ENCODE measurements around the gene TAS2R19.

DNA sequence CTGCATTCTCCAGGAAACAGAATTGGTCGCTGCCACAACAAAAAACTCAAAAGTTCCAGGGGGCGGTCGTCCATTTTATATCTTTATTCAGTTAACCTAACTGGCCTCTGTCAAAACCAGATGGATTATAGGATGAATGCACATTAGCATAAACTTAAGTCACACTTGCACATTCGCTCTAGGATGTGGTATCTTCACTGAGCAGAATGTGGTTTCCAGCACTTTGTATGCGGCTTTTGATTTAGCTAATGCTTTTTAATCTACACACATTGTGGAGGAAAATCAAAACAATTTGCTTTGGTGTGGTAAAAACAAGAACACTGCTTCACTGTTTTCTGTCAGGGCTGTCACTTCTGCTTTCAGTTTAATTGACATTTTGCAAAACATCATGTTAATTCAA lies 40.2 kb downstream of the TAS2R19 start:
- TF ChIP-seq, protein P1, sequence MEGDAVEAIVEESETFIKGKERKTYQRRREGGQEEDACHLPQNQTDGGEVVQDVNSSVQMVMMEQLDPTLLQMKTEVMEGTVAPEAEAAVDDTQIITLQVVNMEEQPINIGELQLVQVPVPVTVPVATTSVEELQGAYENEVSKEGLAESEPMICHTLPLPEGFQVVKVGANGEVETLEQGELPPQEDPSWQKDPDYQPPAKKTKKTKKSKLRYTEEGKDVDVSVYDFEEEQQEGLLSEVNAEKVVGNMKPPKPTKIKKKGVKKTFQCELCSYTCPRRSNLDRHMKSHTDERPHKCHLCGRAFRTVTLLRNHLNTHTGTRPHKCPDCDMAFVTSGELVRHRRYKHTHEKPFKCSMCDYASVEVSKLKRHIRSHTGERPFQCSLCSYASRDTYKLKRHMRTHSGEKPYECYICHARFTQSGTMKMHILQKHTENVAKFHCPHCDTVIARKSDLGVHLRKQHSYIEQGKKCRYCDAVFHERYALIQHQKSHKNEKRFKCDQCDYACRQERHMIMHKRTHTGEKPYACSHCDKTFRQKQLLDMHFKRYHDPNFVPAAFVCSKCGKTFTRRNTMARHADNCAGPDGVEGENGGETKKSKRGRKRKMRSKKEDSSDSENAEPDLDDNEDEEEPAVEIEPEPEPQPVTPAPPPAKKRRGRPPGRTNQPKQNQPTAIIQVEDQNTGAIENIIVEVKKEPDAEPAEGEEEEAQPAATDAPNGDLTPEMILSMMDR (IDR thresholded peaks at IDR 0.05 in 8 of 11, conservative IDR thresholded peaks at IDR 0.05 in 3 of 11), result no peak
- no peak for TF ChIP-seq POLR2AphosphoS5 (IDR thresholded peaks at IDR 0.05)
